IPS DF 6.9 (cell line): ENCODE results near the gene CRELD1.
A peak's percentile ranks its signal among the peaks of the same experiment; 100 is the strongest.

ENCODE experiments used
- DNase-seq: peaks from one replicate; pipeline ENCODE4 v3.0.0-alpha.2; 2013; ENCODE audit warnings: low read depth, low spot score
- H3K27ac ChIP-seq: one replicate; pipeline ENCODE4 v1.5.1; 2013; ENCODE audit warnings: low read length, control low read depth
- H3K27me3 ChIP-seq: 2 replicates; pipeline ENCODE4 v1.6.1; 2013; ENCODE audit warnings: mild to moderate bottlenecking, low read length; ENCODE audit not compliant: control insufficient read depth, insufficient read depth
- H3K36me3 ChIP-seq: 2 replicates; pipeline ENCODE4 v1.6.1; 2013; ENCODE audit warnings: low read length; ENCODE audit not compliant: control insufficient read depth, insufficient read depth
- H3K4me1 ChIP-seq: 2 replicates; pipeline ENCODE4 v1.6.1; 2013; ENCODE audit warnings: low read length; ENCODE audit not compliant: control insufficient read depth, insufficient read depth
- H3K4me3 ChIP-seq: 2 replicates; pipeline ENCODE4 v1.5.1; 2013; ENCODE audit warnings: mild to moderate bottlenecking, low read length
- H3K9me3 ChIP-seq: 2 replicates; pipeline ENCODE4 v1.6.1; 2013; ENCODE audit warnings: low read length, inconsistent platforms; ENCODE audit not compliant: control insufficient read depth, insufficient read depth
- WGBS: extraction: QIAGEN DNeasy Blood & Tissue Kit; methylation state at CpG from one replicate; pipeline ENCODE4 v1.1.7; 2013; ENCODE audit warnings: mixed read lengths, missing lambda C conversion rate; ENCODE audit not compliant: insufficient read length, insufficient coverage; 5-methylcytosine and 5-hydroxymethylcytosine counted together

Gene CRELD1

GRCh38 chr3:9916734-9917680, 16.6 kb upstream of the CRELD1 start, which contains the start of gene IL17RC:
Gene IL17RC (plus strand): TSS chr3:9917098. CDS start chr3:9917316, 218 bp downstream.
- Histone ChIP-seq H3K4me1 (peaks cover 8% of the 10 kb centered on the region), H3K27ac (no peak within 1 kb of the TSS), H3K9me3 (no peaks in the 10 kb centered on the region), H3K27me3 (no peaks in the 10 kb centered on the region), H3K36me3 (no peaks in the 10 kb centered on the region; the same call in 1 of the 2 replicates), H3K4me3 (peak within 1 kb of the TSS; percentile 75; the same call in 1 of the 2 replicates)
- no peak for DNase-seq
- no CpG with 5 or more reads among the region's 19 CpGs for WGBS

- Histone ChIP-seq H3K4me3 (no peak overlapping the region), H3K27ac (no peak overlapping the region)
- no peak for DNase-seq
Measured at GRCh38 chr3:9917820-9918219, 15.8 kb upstream of the CRELD1 start.

GRCh38 chr3:9918261-9919038, 15.2 kb upstream of the CRELD1 start:
- peaks cover 8% of the 10 kb centered on the region for H3K4me1 ChIP-seq
- H3K9me3 ChIP-seq = no peaks in the 10 kb centered on the region
- DNase-seq = no peak
- H3K4me3 ChIP-seq = no peak overlapping the region
- no CpG with 5 or more reads among the region's 8 CpGs for WGBS
- no peaks in the 10 kb centered on the region; the same call in 1 of the 2 replicates for H3K36me3 ChIP-seq
- no peak overlapping the region for H3K27ac ChIP-seq
- no peaks in the 10 kb centered on the region for H3K27me3 ChIP-seq

More at GRCh38 chr3:9917820-9918219, 15.8 kb upstream of the CRELD1 start:
- no CpG with 5 or more reads among the region's 10 CpGs for WGBS
- Histone ChIP-seq H3K9me3 (no peaks in the 10 kb centered on the region), H3K36me3 (no peaks in the 10 kb centered on the region; the same call in 1 of the 2 replicates), H3K4me1 (peaks cover 8% of the 10 kb centered on the region), H3K27me3 (no peaks in the 10 kb centered on the region)

- H3K4me3 ChIP-seq = no peak overlapping the region
- H3K27me3 ChIP-seq = no peaks in the 10 kb centered on the region
- WGBS = no CpG with 5 or more reads among the region's 23 CpGs
- H3K9me3 ChIP-seq = no peaks in the 10 kb centered on the region
- H3K27ac ChIP-seq = no peak overlapping the region
- no peaks in the 10 kb centered on the region for H3K36me3 ChIP-seq
- DNase-seq = no peak
- no peaks in the 10 kb centered on the region for H3K4me1 ChIP-seq
Measured at GRCh38 chr3:9928158-9928557, 5.5 kb upstream of the CRELD1 start.

- no peaks in the 10 kb centered on the region for H3K27me3 ChIP-seq
- no peaks in the 10 kb centered on the region for H3K9me3 ChIP-seq
- H3K27ac ChIP-seq = no peak overlapping the region
- H3K4me3 ChIP-seq = no peak overlapping the region
- DNase-seq = no peak
- no CpG with 5 or more reads among the region's 4 CpGs for WGBS
- 0 out of 2 replicates have a peak, but pooled peaks cover 2% of the 10 kb centered on the region for H3K4me1 ChIP-seq
- H3K36me3 ChIP-seq = no peaks in the 10 kb centered on the region
Measured at GRCh38 chr3:9930804-9931418, 2.7 kb upstream of the CRELD1 start.

GRCh38 chr3:9932535-9932842, 1.1 kb upstream of the CRELD1 start:
- no peak overlapping the region for H3K27ac ChIP-seq
- DNase-seq = no peak
- no CpG with 5 or more reads among the region's 13 CpGs for WGBS
- peak overlapping the region; percentile 80; the same call in 1 of the 2 replicates for H3K4me3 ChIP-seq
- no peaks in the 10 kb centered on the region for H3K9me3 ChIP-seq
- no peaks in the 10 kb centered on the region for H3K36me3 ChIP-seq
- no peaks in the 10 kb centered on the region for H3K27me3 ChIP-seq
- H3K4me1 ChIP-seq = 0 out of 2 replicates have a peak, but pooled peaks cover 2% of the 10 kb centered on the region

- no peak for DNase-seq
- Histone ChIP-seq H3K27me3 (no peaks in the 10 kb centered on the region), H3K36me3 (no peaks in the 10 kb centered on the region), H3K9me3 (no peaks in the 10 kb centered on the region), H3K4me1 (0 out of 2 replicates have a peak, but pooled peaks cover 2% of the 10 kb centered on the region), H3K4me3 (peak overlapping the region; percentile 80; the same call in 1 of the 2 replicates), H3K27ac (no peak overlapping the region)
- no CpG with 5 or more reads among the region's 77 CpGs for WGBS
Measured at GRCh38 chr3:9932843-9933560, 632 bp upstream of the CRELD1 start.

GRCh38 chr3:9934235-9934621, 594 bp downstream of the CRELD1 start:
- H3K36me3 ChIP-seq = no peaks in the 10 kb centered on the region
- H3K9me3 ChIP-seq = no peaks in the 10 kb centered on the region
- DNase-seq = no peak
- no peak overlapping the region for H3K27ac ChIP-seq
- peak overlapping the region; percentile 80; the same call in 1 of the 2 replicates for H3K4me3 ChIP-seq
- 0 out of 2 replicates have a peak, but pooled peaks cover 2% of the 10 kb centered on the region for H3K4me1 ChIP-seq
- H3K27me3 ChIP-seq = no peaks in the 10 kb centered on the region
- no CpG with 5 or more reads among the region's 11 CpGs for whole genome bisulfite sequencing

GRCh38 chr3:9934993-9935392, 1.4 kb downstream of the CRELD1 start:
- Histone ChIP-seq H3K9me3 (no peaks in the 10 kb centered on the region), H3K27ac (no peak overlapping the region), H3K36me3 (no peaks in the 10 kb centered on the region), H3K4me3 (no peak overlapping the region), H3K27me3 (no peaks in the 10 kb centered on the region), H3K4me1 (0 out of 2 replicates have a peak, but pooled peaks cover 2% of the 10 kb centered on the region)
- WGBS = no CpG with 5 or more reads among the region's 4 CpGs
- no peak for DNase-seq
